ENCODE results near the gene CES2. TPM values are rescaled to one million over a fixed set of nuclear protein-coding genes. Genes with fewer than 3 reads are reported as not detected.

The CES2 gene
- total RNA-seq, 1 experiment from 2014 or later: 45.5 TPM

DNA sequence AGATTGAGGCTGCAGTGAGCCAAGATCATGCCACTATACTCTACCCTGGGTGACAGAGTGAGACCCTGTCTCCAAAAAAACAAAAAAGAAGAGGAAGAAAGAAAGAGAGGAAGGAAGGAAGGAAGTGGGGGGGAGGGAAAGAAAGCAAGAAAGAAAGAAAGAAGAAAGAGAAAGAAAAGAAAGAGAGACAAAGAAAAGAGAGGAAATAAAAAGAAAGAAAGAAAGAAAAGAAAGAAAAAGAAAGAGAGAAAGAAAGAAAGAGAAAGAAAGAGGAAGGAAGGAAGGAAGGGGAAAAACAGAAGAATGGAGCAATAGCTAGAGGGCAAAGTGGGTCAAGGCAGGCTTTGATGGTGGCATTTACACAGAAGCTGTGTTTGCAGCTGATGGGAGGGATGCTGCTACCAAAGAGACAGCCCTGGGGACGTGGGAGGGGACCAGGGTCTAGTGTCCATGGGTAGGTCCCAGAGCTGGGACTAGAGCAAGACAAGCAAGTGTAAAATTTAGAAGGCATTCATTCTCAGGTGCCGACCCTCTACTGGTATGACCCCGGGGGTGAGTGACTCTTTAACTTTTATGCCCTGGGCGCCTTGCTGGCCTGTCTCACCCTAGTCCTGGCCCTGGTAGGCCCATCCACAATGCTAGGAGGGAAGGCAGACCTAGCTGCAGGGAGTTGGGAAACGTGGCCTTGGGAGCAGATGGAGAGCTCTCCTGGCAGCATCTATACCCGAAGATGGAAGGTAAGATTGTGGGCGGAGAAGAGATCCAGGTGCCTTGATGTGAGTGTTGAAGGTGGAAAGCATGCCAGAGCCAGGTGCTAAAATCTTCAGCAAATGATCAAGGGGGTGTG lies 23.8 kb downstream of the CES2 start:
- H3K4me3 ChIP-seq (ENCODE audit: low read depth, low read length): no peak overlapping the region
- Mint-ChIP-seq H3K9me3 (ENCODE audit: unreplicated experiment) (no peaks in the 10 kb centered on the region), H3K27me3 (ENCODE audit: insufficient read depth, unreplicated experiment) (peaks cover 3% of the 10 kb centered on the region), H3K27ac (ENCODE audit: unreplicated experiment) (no peak overlapping the region), H3K36me3 (ENCODE audit: insufficient read depth, unreplicated experiment) (no peaks in the 10 kb centered on the region), H3K4me3 (ENCODE audit: unreplicated experiment) (no peak overlapping the region), H3K4me1 (ENCODE audit: low read depth, unreplicated experiment) (peaks cover 8% of the 10 kb centered on the region)
- no peaks in the 10 kb centered on the region for H3K27me3 ChIP-seq (replicated peaks; ENCODE audit: control insufficient read depth, insufficient read depth, low read length)
- no peaks in the 10 kb centered on the region for H3K9me3 ChIP-seq
- H3K4me1 ChIP-seq: peaks cover 2% of the 10 kb centered on the region
- DNase-seq: no peak
- H3K36me3 ChIP-seq (ENCODE audit: control insufficient read depth, insufficient read depth, low read length): no peaks in the 10 kb centered on the region
- no TSS peak for BruUV-seq (replicated peaks)
- ChIA-PET POLR2A (no interaction called here), CTCF (no interaction called here)
- intact Hi-C loops (cut with micrococcal nuclease; ENCODE audit: unreplicated experiment): no loop called here
- TF ChIP-seq, protein P1, sequence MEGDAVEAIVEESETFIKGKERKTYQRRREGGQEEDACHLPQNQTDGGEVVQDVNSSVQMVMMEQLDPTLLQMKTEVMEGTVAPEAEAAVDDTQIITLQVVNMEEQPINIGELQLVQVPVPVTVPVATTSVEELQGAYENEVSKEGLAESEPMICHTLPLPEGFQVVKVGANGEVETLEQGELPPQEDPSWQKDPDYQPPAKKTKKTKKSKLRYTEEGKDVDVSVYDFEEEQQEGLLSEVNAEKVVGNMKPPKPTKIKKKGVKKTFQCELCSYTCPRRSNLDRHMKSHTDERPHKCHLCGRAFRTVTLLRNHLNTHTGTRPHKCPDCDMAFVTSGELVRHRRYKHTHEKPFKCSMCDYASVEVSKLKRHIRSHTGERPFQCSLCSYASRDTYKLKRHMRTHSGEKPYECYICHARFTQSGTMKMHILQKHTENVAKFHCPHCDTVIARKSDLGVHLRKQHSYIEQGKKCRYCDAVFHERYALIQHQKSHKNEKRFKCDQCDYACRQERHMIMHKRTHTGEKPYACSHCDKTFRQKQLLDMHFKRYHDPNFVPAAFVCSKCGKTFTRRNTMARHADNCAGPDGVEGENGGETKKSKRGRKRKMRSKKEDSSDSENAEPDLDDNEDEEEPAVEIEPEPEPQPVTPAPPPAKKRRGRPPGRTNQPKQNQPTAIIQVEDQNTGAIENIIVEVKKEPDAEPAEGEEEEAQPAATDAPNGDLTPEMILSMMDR (IDR thresholded peaks at IDR 0.05; ENCODE audit: insufficient read depth in 1 of 2, low read depth in 1 of 2, low read length in 1 of 2, severe bottlenecking in 1 of 2, unreplicated experiment in 1 of 2): no peak

DNA sequence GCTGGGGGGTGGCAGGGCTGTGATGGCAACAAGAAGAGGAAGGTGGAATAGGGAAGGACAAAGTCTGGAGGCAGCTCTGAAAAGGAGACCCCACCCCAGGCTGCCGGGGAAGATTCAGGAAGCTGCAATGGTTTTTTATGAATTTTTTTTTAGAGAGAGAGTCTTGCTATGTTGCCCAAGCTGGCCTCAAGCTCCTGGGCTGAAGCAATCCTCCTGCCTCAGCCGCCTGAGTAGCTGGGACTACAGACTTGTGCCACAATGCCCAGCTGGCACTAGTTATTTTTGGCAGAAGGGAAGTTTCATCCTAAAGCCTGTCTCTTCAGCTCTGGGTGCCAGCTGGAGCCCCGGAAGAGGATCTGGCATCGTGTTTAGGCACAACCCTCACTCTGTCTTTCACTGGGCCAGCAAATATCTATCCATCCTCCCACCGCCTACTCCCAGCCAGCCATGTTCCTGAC lies 24.4 kb downstream of the CES2 start:
- no peak for DNase-seq
- Mint-ChIP-seq H3K4me3 (ENCODE audit: unreplicated experiment) (no peak overlapping the region), H3K9me3 (ENCODE audit: unreplicated experiment) (no peaks in the 10 kb centered on the region), H3K4me1 (ENCODE audit: low read depth, unreplicated experiment) (peaks cover 6% of the 10 kb centered on the region), H3K27me3 (ENCODE audit: insufficient read depth, unreplicated experiment) (peaks cover 3% of the 10 kb centered on the region), H3K27ac (ENCODE audit: unreplicated experiment) (no peak overlapping the region), H3K36me3 (ENCODE audit: insufficient read depth, unreplicated experiment) (peaks cover under 1% of the 10 kb centered on the region)
- no peaks in the 10 kb centered on the region for H3K9me3 ChIP-seq
- no peak overlapping the region for H3K4me3 ChIP-seq (ENCODE audit: low read depth, low read length)
- POLR2A ChIA-PET: no interaction called here
- no peaks in the 10 kb centered on the region for H3K27me3 ChIP-seq (replicated peaks; ENCODE audit: control insufficient read depth, insufficient read depth, low read length)
- no peaks in the 10 kb centered on the region for H3K36me3 ChIP-seq (ENCODE audit: control insufficient read depth, insufficient read depth, low read length)
- TF ChIP-seq, protein P1 (IDR thresholded peaks at IDR 0.05; ENCODE audit: insufficient read depth in 1 of 2, low read depth in 1 of 2, low read length in 1 of 2, severe bottlenecking in 1 of 2, unreplicated experiment in 1 of 2): no peak
- no peaks in the 10 kb centered on the region for H3K4me1 ChIP-seq
- CTCF ChIA-PET: interaction anchor here (1.6 kb wide), 1 partner anchor 196 kb away, joined by 8 read pairs; no protein-coding TSS in a partner anchor
- no TSS peak for BruUV-seq (replicated peaks)
- intact Hi-C loops (cut with micrococcal nuclease; ENCODE audit: unreplicated experiment): no loop called here

DNA sequence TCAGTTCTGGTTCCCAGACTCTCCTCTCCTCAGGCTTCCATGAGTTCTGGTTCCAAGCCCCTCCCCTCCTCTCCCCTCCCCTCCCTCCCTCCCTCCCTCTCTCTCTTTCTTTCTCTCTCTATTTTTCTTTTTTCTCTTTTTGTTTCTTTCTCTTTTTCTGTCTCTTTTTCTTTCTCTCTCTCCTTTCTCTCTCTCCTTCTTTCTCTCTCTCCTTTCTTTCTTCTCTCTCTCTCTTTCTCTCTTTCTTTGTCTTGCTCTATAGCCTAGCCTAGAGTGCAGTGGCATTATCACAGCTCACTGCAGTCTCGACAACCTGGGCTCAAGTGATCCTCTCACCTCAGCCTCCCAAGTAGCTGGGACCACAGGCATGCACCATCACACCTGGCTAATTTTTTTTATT lies 25.0 kb downstream of the CES2 start:
- TF ChIP-seq, protein P1 (IDR thresholded peaks at IDR 0.05; ENCODE audit: insufficient read depth in 1 of 2, low read depth in 1 of 2, low read length in 1 of 2, severe bottlenecking in 1 of 2, unreplicated experiment in 1 of 2): no peak
- no peak for DNase-seq
- intact Hi-C loops (cut with micrococcal nuclease; ENCODE audit: unreplicated experiment): no loop called here
- Histone ChIP-seq H3K36me3 (ENCODE audit: control insufficient read depth, insufficient read depth, low read length) (no peaks in the 10 kb centered on the region), H3K4me3 (ENCODE audit: low read depth, low read length) (no peak overlapping the region), H3K4me1 (no peaks in the 10 kb centered on the region), H3K9me3 (no peaks in the 10 kb centered on the region), H3K27me3 (replicated peaks; ENCODE audit: control insufficient read depth, insufficient read depth, low read length) (no peaks in the 10 kb centered on the region)
- H3K36me3 Mint-ChIP-seq (ENCODE audit: insufficient read depth, unreplicated experiment): peaks cover 6% of the 10 kb centered on the region
- peaks cover 4% of the 10 kb centered on the region for H3K4me1 Mint-ChIP-seq (ENCODE audit: low read depth, unreplicated experiment)
- H3K27ac Mint-ChIP-seq (ENCODE audit: unreplicated experiment): no peak overlapping the region
- no TSS peak for BruUV-seq (replicated peaks)
- H3K27me3 Mint-ChIP-seq (ENCODE audit: insufficient read depth, unreplicated experiment): peaks cover 7% of the 10 kb centered on the region
- H3K4me3 Mint-ChIP-seq (ENCODE audit: unreplicated experiment): no peak overlapping the region
- CTCF ChIA-PET: interaction anchor here (0.6 to 1.6 kb wide), 5 partner anchors 10 to 195 kb away, joined by 3 to 8 read pairs (median 3); partner anchors contain the start of genes B3GNT9 and CDH16
- POLR2A ChIA-PET: interaction anchor here (0.5 kb wide), 1 partner anchor 287 kb away, joined by 3 read pairs; no protein-coding TSS in a partner anchor
- H3K9me3 Mint-ChIP-seq (ENCODE audit: unreplicated experiment): no peaks in the 10 kb centered on the region

Measured in Caco-2 (cell line).